Activated naive CD8-positive, alpha-beta T cell treated with anti-CD3 and anti-CD28 coated beads, Interleukin-2, amount 10 ng/mL, durations not matched to agents 7 days and 5 days (primary cell): ENCODE measurements around the gene C14orf119. TPM values are rescaled to one million over a fixed set of nuclear protein-coding genes. Genes with fewer than 3 reads are reported as not detected.

ENCODE experiments used
- total RNA-seq, 2 experiments: library from RNA; stranded (reverse); gene quantifications; one replicate each; pipeline ENCODE4 v1.2.3, GENCODE V29; 2021

C14orf119 gene
- total RNA-seq, 2 experiments from 2014 or later, result 46.6 to 47.4 TPM

Other genes starting within 250 kb of the C14orf119 start
- 10 to 100 TPM; 59.9 to 63.1 TPM for gene LRP10, start 223.8 kb upstream of the C14orf119 start, total RNA-seq
- gene REM2, start 212.3 kb upstream of the C14orf119 start, total RNA-seq, result 1 to 10 TPM; 1.2 TPM
- 10 to 100 TPM; 91.7 to 98.0 TPM for gene RBM23, start 176.4 kb upstream of the C14orf119 start, total RNA-seq
- gene PRMT5, start 166.1 kb upstream of the C14orf119 start, total RNA-seq, result 10 to 100 TPM; 35.7 to 40.1 TPM
- 10 to 100 TPM; 60.5 to 62.6 TPM for gene HAUS4, start 138.4 kb upstream of the C14orf119 start, total RNA-seq
- 1 to 10 TPM in 1 of 2 experiments, under 1 TPM in 1; 0.97 to 1.3 TPM for gene AJUBA, start 113.0 kb upstream of the C14orf119 start, total RNA-seq
- 10 to 100 TPM; 11.4 to 11.6 TPM for gene C14orf93, start 85.4 kb upstream of the C14orf119 start, total RNA-seq
- 10 to 100 TPM; 49.0 to 54.5 TPM for gene PSMB5, start 60.6 kb upstream of the C14orf119 start, total RNA-seq
- not detected for gene PSMB11, start 53.3 kb upstream of the C14orf119 start, total RNA-seq
- gene CDH24, start 38.0 kb upstream of the C14orf119 start, total RNA-seq, result 1 to 10 TPM; 2.3 to 2.4 TPM
- gene ACIN1, start 369 bp upstream of the C14orf119 start, total RNA-seq, result 100 to 1,000 TPM; 212 to 214 TPM
- gene CIROP, start 9.5 kb downstream of the C14orf119 start, total RNA-seq, result not detected
- 1 to 10 TPM; 1.8 to 2.1 TPM for gene CEBPE, start 23.8 kb downstream of the C14orf119 start, total RNA-seq
- 1 to 10 TPM; 1.8 to 3.1 TPM for gene SLC7A8, start 88.2 kb downstream of the C14orf119 start, total RNA-seq
- gene RNF212B, start 142.4 kb downstream of the C14orf119 start, total RNA-seq, result not detected
- 10 to 100 TPM; 11.8 to 12.8 TPM for gene HOMEZ, start 190.6 kb downstream of the C14orf119 start, total RNA-seq
- gene PPP1R3E, start 207.4 kb downstream of the C14orf119 start, total RNA-seq, result 10 to 100 TPM; 50.8 to 51.7 TPM
- gene BCL2L2, start 211.3 kb downstream of the C14orf119 start, total RNA-seq, result 1 to 10 TPM; 3.7 to 5.7 TPM
- 100 to 1,000 TPM; 207 to 208 TPM for gene PABPN1, start 226.0 kb downstream of the C14orf119 start, total RNA-seq